Body of pancreas (tissue), 4 donors: ENCODE results near the gene SLC7A6.

ENCODE experiments used
- CTCF ChIP-seq, 7 experiments: fragments of 450-650 bp in 4 of 7; fragments of 200-600 bp in 3 of 7; sonication (generic) in 3 of 7; IDR thresholded peaks; one replicate each; pipeline ENCODE4 v1.5.1; 2016 to 2019; ENCODE audit warnings: antibody characterized with exemption in 7 of 7
- POLR2A ChIP-seq, 3 donors: fragments of 450-650 bp; IDR thresholded peaks; one replicate each; pipeline ENCODE4 v1.6.1; 2016; ENCODE audit warnings: antibody characterized with exemption in 3 of 3, mild to moderate bottlenecking in 2 of 3

GRCh38 chr16:68267612-68268405, 3.5 kb downstream of the SLC7A6 start:
- TF ChIP-seq CTCF (IDR thresholded peaks at IDR 0.05) = no peak
- TF ChIP-seq POLR2A (IDR thresholded peaks at IDR 0.05) = no peak
